ENCODE results near the gene FSD1.
"Not testable (repeated sequence)": the region's sequence is repeated elsewhere in the genome, so short reads cannot be mapped to it uniquely, and the experiment has no call there.

The FSD1 gene

DNA sequence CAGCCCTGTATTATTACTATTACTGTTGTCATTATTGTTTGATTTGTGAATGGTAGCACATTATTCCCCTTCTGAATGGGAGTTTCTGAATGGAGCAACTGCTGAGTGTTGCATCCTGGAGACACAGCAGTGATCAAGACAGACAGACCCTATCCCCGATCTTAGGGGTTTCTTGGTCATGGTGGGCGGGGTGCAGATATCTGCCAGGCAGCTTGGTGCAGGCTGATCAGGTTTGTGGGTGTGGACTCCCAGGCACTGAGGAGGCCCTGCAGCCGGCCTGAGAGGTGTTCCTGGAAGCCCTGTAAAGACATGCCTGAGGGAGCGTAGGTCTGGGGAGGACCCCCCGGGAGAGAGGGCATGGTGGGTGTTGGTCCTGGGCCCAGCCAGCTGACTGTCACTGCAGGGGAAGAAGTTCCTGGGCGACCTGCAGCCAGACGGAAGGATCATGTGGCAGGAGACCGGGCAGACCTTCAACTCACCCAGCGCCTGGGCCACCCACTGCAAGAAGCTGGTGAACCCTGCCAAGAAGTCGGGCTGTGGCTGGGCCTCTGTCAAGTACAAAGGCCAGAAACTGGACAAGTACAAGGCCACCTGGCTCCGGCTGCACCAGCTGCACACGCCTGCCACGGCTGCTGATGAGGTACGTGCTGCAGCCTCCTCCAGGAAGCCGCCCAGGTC lies 41.1 kb downstream of the FSD1 start:
- DNase-seq (ENCODE audit: low read depth): no peak

DNA sequence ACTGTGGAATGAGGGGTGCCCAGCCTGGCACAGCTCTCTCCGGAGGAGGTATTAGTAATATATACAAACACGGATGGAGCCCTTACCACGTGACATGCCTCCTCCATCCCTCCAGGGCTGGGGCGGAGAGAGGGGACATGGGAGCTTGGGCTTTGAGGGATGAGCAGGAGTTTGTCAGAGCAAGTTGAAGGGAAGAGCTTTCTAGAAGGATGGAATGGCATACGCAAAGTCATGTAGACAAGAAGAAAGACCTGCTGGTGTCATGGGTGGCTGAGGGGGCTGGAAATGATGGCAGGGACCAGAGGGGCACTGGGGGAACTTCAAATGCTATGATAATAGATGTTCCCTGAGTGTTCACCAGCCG lies 41.6 kb downstream of the FSD1 start:
- no peak for DNase-seq (ENCODE audit: low read depth)

DNA sequence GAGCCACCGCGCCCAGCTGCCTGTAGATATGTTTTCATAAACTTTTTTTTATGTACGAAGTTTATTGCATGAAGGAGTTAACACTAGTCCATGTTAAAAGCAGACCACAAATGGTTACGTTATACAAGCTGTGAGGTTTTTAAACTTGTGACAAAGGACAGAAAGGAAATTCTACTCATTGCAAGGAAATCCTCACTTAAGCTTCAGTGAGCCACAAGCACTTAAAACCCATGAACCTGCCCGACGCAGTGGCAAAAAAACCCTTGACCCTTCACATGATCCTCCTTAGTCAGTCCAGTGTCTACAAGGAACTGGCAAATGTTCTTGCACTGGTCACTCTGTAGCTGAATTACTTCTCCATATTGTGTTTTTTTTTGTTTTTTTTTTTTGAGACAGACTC lies 43.1 kb downstream of the FSD1 start:
- no peak for DNase-seq (ENCODE audit: low read depth)

DNA sequence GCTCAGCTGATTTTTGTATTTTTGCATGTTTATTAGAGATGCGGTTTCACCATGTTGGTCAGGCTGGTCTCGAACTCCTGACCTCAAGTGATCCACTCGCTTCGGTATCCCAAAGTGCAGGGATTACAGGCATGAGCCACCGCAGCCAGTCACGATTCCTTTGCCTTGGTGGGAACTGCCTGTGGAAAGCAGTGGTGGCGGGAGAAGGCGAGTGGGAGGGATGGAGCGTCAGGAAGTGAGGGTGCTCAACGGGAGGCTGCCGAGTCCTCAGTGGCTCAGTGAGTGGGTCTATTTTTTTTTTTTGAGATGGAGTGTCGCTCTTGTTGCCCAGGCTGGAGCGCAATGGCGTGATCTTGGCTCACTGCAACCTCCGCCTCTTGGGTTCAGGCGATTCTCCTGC lies 44.8 kb downstream of the FSD1 start:
- not testable (repeated sequence) for DNase-seq (ENCODE audit: low read depth)

DNA sequence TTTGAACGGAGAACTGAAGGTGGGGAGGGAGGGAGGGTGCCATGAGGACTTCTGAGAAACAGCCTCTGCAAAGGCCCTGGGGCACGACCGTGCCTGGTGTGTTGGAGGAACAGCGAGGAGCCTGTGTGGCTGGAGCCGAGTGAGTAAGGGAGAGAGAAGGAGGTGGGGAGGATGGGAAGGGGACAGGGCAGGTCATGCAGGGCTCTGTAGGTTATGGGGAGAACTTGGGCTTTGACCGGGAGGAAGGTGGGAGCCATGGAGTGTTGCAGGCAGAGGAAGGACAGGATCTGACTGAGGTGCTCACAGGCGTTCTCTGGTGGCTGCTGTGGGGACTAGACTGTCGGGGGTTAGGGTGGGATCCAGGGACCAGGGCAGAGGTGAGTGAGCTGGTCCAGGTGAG lies 45.7 kb downstream of the FSD1 start:
- no peak for DNase-seq (ENCODE audit: low read depth)

DNA sequence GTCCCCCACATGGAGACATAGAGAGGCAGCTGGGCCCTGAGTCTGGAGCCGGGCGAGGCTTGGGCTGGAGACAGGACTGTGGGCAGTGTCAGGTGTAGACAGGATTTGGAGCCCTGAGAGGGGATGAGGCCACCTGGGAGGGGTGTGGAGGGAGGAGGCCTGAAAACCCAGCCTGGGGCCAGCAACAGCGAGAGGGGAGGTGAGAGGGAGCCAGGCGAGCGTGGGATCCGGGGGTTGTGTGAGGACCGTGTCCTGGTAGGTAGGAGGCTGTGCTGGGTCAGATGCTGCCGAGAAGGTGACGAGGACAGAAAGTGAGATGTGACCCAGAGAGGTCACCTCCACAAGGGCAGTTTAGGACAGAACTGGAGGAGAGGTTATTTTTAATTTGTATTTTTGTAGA lies 46.3 kb downstream of the FSD1 start:
- no peak for DNase-seq (ENCODE audit: low read depth)

DNA sequence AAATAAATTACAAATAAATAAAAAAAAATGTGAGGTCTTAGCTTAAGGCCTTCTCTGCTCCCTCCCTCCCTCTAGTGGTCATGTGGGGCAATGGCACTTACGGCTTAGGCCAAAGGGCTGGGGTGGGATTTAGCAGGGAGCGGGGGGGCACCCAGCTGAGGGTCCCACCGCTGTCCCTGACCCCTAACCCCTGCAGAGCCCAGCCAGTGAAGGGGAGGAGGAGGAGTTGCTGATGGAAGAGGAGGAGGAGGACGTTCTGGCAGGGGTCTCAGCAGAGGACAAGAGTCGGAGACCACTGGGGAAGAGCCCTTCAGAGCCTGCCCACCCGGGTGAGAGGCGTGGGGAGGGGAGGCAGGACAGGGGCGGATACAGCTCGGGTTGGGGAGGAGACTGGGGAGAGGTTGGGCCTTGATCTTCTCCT lies 48.3 kb downstream of the FSD1 start:
- no peak for DNase-seq (ENCODE audit: low read depth)

DNA sequence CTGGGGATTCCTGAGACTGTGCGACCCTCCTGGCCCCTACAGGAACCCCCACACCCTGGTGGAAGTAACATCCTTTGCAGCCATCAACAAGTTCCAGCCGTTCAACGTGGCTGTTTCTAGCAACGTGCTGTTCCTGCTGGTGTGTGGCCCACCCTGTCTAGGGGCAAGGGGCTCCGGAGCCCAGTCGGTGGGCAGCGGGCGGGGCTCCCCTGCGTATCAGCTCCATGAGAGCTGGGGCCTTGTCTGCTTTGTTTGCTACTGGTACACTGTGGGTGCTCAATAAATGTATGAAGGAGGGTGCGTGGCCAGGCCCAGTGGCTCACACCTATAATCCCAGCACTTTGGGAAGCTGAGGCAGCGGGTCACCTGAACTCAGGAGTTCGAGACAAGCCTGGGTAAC lies 49.9 kb downstream of the FSD1 start:
- no peak for DNase-seq (ENCODE audit: low read depth)

DNA sequence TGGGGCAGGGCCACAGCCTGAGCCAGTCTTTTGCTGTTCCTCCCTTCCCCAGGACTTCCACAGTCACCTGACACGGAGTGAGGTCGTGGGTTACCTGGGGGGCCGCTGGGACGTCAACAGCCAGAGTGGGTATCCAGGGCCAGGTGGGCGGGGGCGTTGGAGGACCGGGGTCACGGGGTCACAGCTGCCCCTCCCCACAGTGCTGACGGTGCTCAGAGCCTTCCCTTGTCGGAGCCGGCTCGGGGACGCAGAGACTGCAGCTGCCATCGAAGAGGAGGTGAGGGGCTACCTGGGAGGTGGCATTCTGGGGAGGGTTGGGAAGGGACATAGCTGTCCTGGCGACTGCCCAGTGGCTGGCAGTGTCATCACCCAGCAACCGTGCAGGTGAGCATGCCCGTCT lies 50.5 kb downstream of the FSD1 start:
- DNase-seq (ENCODE audit: low read depth): no peak

DNA sequence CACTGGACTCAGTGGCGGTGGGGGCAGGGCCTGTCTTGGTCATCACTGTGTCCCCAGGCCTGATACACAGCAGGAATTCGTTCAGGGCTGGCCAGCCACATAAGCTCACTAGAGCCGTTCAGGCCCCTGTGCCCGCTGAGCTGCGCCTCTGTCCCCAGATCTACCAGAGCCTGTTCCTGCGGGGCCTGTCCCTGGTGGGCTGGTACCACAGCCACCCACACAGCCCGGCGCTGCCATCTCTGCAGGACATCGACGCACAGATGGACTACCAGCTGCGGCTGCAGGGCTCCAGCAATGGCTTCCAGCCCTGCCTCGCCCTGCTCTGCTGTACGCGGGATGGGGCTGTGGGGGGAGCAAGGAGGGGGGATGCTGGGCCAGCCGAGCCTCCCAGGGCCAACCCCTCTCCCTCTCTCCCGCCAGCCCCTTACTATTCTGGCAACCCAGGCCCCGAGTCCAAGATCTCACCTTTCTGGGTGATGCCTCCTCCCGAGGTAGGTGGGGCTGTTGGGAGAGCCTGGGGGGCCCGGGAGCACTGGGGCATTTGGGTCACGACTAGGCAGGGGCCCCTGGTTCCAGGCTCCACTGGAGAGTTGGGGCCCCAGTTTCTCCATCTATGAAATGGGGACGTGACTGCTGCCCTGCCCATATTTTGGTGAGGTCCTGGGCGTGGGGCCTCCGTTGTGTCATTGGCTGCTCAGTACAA lies 52.8 kb downstream of the FSD1 start:
- no peak for DNase-seq (ENCODE audit: low read depth)

DNA sequence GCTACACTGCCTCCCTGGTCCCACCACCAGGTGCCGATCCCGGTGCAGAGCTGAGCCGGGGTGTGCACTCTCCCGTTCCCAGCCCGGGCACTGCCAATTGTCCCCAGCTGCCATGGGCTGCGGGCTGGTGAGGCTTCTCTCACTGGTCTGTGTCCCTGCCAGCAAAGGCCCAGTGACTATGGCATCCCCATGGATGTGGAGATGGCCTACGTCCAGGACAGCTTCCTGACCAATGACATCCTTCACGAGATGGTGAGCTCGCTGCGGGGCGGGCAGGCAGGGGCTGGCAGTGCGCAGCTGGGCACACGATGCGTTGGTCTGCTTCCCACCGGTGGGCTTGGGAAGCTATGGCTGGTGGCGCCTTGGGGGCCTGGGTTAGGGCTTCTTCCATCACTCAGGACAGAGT lies 53.5 kb downstream of the FSD1 start:
- no peak for DNase-seq (ENCODE audit: low read depth)

DNA sequence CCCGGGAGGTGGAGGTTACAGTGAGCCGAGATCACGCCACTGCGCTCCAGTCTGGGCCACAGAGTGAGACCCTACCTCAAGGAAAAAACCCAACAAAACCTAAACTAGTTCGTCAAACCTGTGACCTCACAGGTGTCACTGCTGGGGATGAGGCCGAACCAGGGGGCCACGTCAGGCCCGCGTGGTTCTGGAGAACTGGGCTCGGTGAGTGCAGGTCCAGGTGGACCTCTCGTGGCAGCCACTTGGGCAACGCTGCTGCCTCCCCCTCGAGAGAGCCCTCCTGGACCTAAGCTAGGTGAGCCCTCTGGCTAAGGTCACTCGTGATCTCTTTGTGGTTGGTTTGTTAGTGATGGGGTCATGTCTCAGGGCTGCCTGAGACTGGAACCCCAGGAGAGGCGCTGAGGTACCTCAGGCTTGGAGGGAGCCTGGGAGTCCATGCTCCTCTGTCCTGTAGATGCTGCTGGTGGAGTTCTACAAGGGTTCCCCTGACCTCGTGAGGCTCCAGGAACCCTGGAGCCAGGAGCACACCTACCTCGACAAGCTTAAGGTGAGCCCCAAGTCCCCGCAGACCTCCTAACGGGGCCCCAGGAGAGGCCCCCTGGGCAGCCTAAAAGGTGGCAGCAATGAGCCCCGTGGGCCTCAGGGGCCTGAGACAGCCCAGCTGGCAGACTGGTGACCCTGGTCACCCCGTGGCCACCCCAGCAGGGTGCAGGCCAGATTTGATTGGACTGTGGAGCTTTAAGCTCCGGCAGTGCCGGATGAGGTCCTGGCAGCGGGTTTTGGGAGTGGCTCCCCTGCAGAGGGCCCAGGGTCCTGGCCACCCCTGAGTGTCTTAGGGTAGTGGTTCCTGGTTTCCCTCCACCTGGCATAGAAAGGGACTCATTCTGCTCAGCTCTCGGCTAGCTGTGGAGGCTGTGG lies 54.6 kb downstream of the FSD1 start:
- DNase-seq (ENCODE audit: low read depth): no peak

DNA sequence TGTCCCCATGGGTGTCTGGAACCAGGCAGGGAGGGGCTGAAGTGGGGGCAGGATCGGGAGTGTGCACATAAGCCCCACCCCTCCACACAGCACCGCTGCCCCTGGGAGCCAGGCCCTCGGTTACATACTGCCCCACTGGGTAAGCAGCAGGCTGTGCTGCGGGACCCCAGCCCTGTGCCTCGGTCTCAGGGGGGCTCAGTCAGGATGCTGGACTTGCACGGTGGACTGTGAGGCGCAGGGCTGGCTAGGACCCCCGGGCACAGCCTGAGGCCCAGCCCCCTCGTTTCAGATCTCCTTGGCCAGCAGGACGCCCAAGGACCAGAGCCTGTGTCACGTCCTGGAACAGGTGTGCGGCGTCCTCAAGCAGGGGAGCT lies 55.2 kb downstream of the FSD1 start:
- DNase-seq (ENCODE audit: low read depth): no peak

DNA sequence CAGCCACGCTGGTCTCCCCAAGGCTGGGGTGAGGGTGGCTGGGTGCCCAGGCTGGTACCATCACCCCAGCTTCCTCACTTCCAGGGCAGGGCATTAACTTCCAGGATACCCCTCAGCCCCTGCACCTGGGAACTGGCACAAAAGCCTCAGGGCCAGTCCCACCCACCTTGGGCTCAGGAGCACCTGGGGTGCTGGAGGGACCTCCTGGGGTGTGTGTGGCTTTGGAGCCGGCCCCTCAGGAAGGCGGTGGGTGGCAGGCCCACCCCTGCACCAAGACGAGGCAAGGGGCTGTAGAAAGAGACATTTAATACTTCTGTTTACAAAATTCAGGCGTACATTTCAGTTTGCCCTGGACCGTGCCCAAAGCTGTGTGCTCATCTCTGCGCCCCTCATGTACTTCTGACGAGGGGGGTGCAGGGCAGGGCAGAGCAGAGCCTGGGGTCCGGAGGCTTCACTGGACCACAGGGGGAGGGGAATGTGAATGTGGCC lies 55.7 kb downstream of the FSD1 start:
- DNase-seq (ENCODE audit: low read depth): no peak

DNA sequence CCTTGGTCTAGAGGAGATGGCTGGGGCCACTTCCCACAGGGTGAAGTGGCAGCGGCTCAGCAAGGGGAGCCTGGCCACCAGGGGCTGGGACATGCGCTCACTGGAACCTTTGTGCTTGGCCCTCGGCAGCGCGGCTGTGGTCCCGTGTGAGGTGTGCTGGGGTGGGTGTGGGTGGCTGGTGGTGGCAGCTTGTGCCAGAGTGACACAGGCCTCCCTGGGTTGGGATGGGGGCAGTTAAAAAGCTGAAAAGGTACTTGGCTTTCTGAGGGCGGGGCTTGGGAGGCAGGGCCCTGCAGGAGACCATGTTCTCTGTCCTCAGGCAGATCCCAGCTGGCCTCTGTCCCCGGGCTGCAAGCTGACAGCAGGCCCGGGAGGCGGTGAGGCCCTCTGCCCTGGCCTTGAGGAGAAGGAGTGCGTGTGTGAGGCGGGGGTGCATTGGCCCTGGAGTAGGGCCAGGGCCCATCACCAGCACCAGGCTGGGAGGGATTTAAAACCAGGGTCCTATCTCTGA lies 56.3 kb downstream of the FSD1 start:
- no peak for DNase-seq (ENCODE audit: low read depth)

DNA sequence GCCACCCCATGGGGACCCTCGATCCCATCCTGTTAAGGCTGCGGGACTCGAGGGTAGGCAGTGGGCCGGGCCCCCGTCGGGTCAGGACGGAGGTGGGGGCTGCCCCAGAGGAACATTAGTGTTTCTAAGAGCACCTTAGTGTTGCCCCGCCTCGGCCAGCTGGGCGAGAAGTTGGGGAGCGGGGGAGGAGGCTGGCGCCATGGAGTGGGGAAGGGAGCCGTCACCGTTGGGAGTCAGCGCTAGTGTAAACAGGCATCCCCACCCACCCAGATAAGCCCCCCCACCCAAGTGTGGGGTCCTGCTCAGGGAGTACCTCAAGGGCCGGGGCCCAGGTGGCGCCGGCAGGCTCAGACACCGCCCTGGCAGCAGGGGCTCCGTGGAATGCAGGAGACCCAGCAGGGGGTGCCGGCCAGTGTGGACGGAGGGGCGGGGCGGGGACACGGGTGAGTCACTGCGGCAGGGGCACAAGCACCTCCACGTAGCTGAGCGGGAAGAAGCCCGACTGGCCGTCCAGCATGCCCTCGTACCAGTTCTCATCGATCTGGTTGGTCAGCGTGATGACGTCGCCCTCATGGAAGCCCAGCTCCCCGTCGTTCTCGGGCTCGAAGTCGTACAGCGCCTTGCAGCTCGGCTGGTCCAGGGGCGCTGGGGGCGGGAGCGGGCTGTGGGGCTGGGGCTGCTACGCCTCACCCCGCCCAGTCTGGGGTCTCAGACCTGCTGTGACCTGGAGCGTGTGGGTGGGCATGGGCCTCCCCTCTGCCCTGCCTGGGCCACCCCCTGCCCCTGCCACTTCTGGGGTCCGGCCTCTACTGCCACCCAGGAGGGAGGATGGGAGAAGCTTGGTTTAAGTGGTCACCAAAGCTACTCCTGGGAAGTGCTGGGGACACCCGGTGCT lies 57.0 kb downstream of the FSD1 start:
- DNase-seq (ENCODE audit: low read depth): no peak

DNA sequence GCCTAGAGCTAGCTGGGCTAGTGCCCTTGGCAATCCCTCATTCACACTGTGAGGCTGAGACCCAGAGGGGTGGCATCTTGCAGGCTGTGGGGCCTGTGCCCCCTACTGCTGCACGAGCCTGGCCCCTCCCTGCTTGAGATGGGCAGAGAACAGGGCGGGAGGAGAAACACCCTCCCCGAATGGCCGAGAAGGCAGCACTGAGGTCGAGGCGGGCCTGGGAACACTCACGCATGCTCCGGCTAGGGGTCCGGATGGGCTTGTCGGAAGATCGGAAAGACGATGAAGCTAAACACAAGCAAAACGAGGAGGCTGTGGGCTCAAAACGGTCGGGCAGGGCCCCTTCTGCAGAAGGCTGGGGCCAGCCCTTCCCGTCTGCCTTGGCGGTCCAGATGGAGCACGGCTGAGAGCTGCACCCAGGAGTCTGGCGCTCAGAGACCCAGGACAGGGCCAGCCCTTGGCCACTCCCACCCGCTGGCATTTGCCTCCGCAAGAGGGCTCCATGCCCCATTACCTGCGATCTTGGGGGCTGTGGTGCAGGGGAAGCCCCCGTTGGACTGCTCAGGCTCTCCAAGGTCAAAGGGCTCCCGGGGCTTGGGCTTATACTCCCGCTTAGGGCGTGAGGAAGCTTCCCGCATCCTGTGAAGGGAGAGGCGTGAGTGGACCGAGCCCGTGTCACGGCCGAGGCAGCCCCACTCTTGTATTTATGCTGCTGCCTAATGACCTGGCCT lies 57.9 kb downstream of the FSD1 start:
- DNase-seq (ENCODE audit: low read depth): no peak

DNA sequence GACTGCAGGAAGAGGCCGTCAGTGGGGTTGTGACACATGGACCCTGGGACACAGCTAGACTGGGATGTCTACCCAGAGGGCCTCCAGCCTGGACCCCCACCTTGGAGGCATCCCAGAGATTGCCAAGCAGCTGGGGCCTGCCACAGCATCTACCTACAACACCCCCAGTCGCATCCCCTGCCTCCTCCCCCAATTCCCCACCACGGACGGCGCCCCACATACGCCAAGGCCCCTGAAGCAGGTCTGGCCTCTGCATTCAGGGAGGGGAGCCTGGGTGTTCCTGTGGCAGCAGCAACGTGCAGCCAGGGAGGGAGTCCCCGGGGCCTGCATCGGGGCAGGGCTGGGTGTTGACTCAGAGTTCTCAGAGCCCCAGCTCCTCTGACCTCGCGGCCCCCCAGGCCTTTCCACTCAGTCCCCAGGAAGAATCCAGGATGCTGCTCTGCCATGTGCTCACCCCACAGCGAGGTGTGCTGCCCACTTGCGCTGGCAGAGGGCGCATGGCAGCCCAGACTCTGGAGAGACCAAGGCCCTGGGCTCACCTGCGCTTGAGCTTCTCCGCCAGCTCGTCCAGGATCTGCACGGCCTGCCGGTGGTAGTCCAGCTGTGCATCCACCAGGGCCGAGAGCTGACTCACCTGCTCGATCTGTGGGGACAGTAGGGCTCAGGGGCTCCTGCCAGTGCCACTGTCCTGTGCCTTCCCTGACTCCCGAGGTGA lies 58.6 kb downstream of the FSD1 start:
- no peak for DNase-seq (ENCODE audit: low read depth)

DNA sequence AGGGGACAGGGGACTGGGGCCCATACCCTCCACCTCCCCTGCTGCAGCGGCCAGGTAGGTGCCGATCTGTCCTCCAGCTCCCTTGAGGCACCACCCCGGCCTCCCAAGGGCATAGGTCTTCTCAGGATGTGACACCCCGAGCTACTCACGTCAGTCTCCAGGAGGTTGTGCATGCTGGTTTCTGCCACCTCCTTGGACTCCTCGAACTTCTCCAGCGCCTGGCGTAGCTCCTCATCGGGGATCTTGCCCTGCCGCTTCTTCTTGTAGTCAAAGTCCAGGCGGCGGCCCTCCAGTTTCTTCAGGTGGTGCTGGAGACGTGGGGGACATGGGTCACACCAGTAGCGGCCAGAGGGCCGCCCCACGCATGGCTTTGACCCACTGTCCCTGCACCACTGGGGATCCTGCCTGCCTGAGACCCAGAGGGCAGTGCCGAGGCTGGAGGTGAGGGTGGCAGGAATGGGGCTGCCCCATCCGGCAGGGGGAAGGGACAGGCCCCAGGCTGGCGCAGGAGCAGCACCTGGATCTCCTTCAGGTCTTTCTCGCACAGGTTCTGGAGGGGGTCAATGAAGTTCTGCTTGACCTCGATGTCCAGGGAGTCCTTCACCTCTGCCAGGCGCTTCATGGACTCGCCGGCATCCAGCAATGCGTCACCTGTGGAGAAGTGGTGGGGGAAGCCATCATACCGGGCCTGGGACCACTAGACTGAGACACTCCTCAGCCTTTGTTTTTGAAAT lies 59.3 kb downstream of the FSD1 start:
- DNase-seq (ENCODE audit: low read depth): no peak

DNA sequence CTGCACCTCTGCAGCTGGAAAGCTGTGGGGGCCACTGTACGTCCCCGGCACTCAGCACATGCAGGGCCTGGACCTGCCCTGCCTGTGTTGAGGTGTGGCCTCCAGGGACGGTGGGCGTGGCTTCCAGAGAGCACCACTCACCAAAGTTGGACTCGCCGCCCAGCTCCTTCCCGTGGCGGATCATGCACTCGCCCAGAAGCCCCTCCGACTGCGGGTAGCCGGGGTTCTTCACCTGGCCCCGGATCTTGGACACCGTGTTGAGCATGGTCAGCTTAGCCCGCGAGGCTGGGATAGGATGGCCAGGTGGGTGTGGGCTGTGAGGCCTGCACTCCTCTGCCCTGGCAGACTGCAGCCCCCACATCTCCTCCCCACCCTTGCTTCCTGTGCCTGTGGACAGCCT lies 60.9 kb downstream of the FSD1 start:
- no peak for DNase-seq (ENCODE audit: low read depth)

Measured in GM04504 (cell line).